Hepatocyte (in vitro differentiated cells): ENCODE results near the gene SUPT20HL2.

Experiments used
- EZH2phosphoT487 ChIP-seq: fragments of 200-600 bp; sonication (generic); IDR thresholded peaks from one replicate; pipeline ENCODE4 v1.6.1; 2018; ENCODE audit warnings: antibody characterized with exemption, mild to moderate bottlenecking, low read depth, moderate library complexity; ENCODE audit not compliant: unreplicated experiment, severe bottlenecking
- TF ChIP-seq, protein P1 (sequence below): fragments of 200-600 bp; sonication (generic); IDR thresholded peaks from 2 replicates; pipeline ENCODE4 v1.5.1; 2016; ENCODE audit warnings: antibody characterized with exemption, mild to moderate bottlenecking; ENCODE audit not compliant: poor library complexity

DNA sequence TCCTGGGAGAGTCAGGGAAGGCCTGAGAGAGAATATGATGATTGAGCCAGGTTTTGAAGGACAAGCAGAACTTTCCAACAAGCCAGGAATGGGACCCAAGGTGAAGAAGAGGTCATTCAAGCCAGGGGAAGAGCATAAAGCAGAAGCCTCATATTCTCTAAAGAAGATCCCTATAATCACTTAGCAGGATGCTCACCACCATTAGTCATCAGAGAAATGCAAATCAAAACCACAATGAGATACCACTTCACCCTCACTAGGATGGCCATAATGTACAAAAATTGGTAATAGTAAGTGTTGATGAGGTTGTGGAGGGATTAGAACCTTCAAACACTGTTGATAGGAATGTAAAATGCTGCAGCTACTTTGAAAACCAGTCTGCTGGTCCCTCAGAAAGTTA, 26.0 kb upstream of the SUPT20HL2 start:
- TF ChIP-seq, protein P1, sequence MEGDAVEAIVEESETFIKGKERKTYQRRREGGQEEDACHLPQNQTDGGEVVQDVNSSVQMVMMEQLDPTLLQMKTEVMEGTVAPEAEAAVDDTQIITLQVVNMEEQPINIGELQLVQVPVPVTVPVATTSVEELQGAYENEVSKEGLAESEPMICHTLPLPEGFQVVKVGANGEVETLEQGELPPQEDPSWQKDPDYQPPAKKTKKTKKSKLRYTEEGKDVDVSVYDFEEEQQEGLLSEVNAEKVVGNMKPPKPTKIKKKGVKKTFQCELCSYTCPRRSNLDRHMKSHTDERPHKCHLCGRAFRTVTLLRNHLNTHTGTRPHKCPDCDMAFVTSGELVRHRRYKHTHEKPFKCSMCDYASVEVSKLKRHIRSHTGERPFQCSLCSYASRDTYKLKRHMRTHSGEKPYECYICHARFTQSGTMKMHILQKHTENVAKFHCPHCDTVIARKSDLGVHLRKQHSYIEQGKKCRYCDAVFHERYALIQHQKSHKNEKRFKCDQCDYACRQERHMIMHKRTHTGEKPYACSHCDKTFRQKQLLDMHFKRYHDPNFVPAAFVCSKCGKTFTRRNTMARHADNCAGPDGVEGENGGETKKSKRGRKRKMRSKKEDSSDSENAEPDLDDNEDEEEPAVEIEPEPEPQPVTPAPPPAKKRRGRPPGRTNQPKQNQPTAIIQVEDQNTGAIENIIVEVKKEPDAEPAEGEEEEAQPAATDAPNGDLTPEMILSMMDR: no peak
- TF ChIP-seq EZH2phosphoT487: no peak
